K562 (cell line): ENCODE data around the gene CDC42EP1. TPM values are rescaled to one million over a fixed set of nuclear protein-coding genes. Genes with fewer than 3 reads are reported as not detected.

Experiments used
- CEBPG ChIP-seq, 3 experiments: fragments of 200-800 bp in 1 of 3; sonication (Bioruptor generic) in 1 of 3; sonication (generic) in 1 of 3; formaldehyde crosslinking in 1 of 3; IDR thresholded peaks in 2 of 3; conservative IDR thresholded peaks in 1 of 3; 2 replicates each; pipeline versions ENCODE4 v1.6.1 to v1.8.0; 2016 to 2022; ENCODE audit warnings: missing compliant biosample characterization in 2 of 3, missing genetic modification characterization in 2 of 3, mild to moderate bottlenecking in 1 of 3, missing genetic modification reagents in 1 of 3
- DPF2 ChIP-seq: fragments of 450-650 bp; IDR thresholded peaks from 2 replicates; pipeline ENCODE4 v1.6.1; 2016
- ETV1 ChIP-seq: fragments of 450-650 bp; conservative IDR thresholded peaks from 2 replicates; pipeline ENCODE4 v1.6.1; 2016; ENCODE audit warnings: missing genetic modification characterization, control low read depth, low read depth, missing compliant biosample characterization
- HNRNPL ChIP-seq: fragments of 200-400 bp; formaldehyde crosslinking; IDR thresholded peaks from 2 replicates; pipeline ENCODE4 v1.6.1; 2017; ENCODE audit warnings: low read depth, mild to moderate bottlenecking, low read length
- KDM1A ChIP-seq, 2 experiments: fragments of 450-650 bp; IDR thresholded peaks; 2 replicates each; pipeline ENCODE4 v1.6.1; 2016; ENCODE audit warnings: mild to moderate bottlenecking in 2 of 2
- MAFF ChIP-seq: IDR thresholded peaks from 2 replicates; pipeline ENCODE4 v1.6.1; 2012; ENCODE audit warnings: low read length, improper control_type of control experiment
- MAZ ChIP-seq, 2 experiments: fragments of 450-650 bp in 1 of 2; sonication (generic) in 1 of 2; formaldehyde crosslinking; IDR thresholded peaks in 1 of 2; conservative IDR thresholded peaks in 1 of 2; 2 replicates each; pipeline versions ENCODE4 v1.4.0 to v1.5.0; 2020; ENCODE audit warnings: mild to moderate bottlenecking in 1 of 2, missing genetic modification reagents in 1 of 2
- PCBP1 ChIP-seq: fragments of 200-400 bp; formaldehyde crosslinking; IDR thresholded peaks from 2 replicates; pipeline ENCODE4 v1.6.1; 2018; ENCODE audit warnings: mild to moderate bottlenecking, low read depth, low read length; ENCODE audit not compliant: poor library complexity, severe bottlenecking
- PHF8 ChIP-seq: fragments of 200-600 bp; sonication (generic); IDR thresholded peaks from 2 replicates; pipeline ENCODE4 v1.6.1; 2012; ENCODE audit warnings: mixed run types, mild to moderate bottlenecking, inconsistent platforms, low read length, moderate library complexity, borderline replicate concordance
- RBBP5 ChIP-seq: fragments of 200-600 bp; sonication (generic); IDR thresholded peaks from 2 replicates; pipeline ENCODE4 v1.6.1; 2012; ENCODE audit warnings: borderline replicate concordance, mild to moderate bottlenecking, low read length, control low read depth, inconsistent platforms; ENCODE audit not compliant: insufficient read depth, poor library complexity, severe bottlenecking
- TAF1 ChIP-seq: IDR thresholded peaks from 2 replicates; pipeline ENCODE4 v1.6.1; 2011; ENCODE audit warnings: mild to moderate bottlenecking, low read length, moderate library complexity; ENCODE audit not compliant: insufficient read depth, control insufficient read depth, severe bottlenecking; ENCODE audit errors: extremely low read depth
- ZNF347 ChIP-seq: fragments of 450-650 bp; formaldehyde crosslinking; IDR thresholded peaks from 2 replicates; pipeline ENCODE4 v1.4.0; 2020; ENCODE audit warnings: low read depth, mild to moderate bottlenecking, moderate library complexity
- polyA plus RNA-seq, 8 experiments: library from polyadenylated mRNA; depleted of rRNA in 4 of 8; stranded (reverse) in 5 of 8; unstranded in 3 of 8; fragments of >200 nt; fragmentation: Nextera tagmentation in 2 of 8; fragmentation: Illumina TruSeq in 1 of 8; extraction: Ambion mirVana in 2 of 8; extraction: Trizol in 1 of 8; gene quantifications; 2 replicates each; pipeline versions ENCODE4 v1.2.1 to v1.2.3, GENCODE V29; 2011 to 2014; ENCODE audit warnings: inconsistent platforms in 1 of 8, missing spikeins in 1 of 8
- total RNA-seq, 7 experiments: library from RNA; depleted of rRNA in 6 of 7; stranded (reverse); fragments of >200 nt in 6 of 7; fragmentation: Illumina TruSeq in 2 of 7; extraction: Trizol in 2 of 7; gene quantifications; 2 replicates each; pipeline versions ENCODE4 v1.2.1 to v1.2.3, GENCODE V29; 2011 to 2021; ENCODE audit warnings: low replicate concordance in 1 of 7
- TF ChIP-seq, protein P1 (sequence below), 2 experiments: fragments of 250-450 bp in 1 of 2; fragments of 450-650 bp in 1 of 2; sonication (Bioruptor Pico) in 1 of 2; IDR thresholded peaks; 2 replicates each; pipeline versions ENCODE4 v1.6.1 to v1.8.0; 2016 to 2021; ENCODE audit warnings: mild to moderate bottlenecking in 2 of 2, moderate library complexity in 2 of 2, missing compliant biosample characterization in 1 of 2, missing genetic modification characterization in 1 of 2
- TF ChIP-seq, protein P2 (sequence below): fragments of 450-650 bp; formaldehyde crosslinking; IDR thresholded peaks from 2 replicates; pipeline ENCODE4 v1.4.0; 2020; ENCODE audit warnings: mild to moderate bottlenecking, moderate library complexity
- TF ChIP-seq, protein P3 (sequence below): sonication (generic); formaldehyde crosslinking; IDR thresholded peaks from 2 replicates; pipeline ENCODE4 v1.8.0; 2022; ENCODE audit warnings: mild to moderate bottlenecking, missing genetic modification reagents
- TF ChIP-seq, protein P4 (sequence below): sonication (generic); formaldehyde crosslinking; IDR thresholded peaks from 2 replicates; pipeline ENCODE4 v1.8.0; 2022; ENCODE audit warnings: missing genetic modification reagents, mild to moderate bottlenecking, moderate library complexity, borderline replicate concordance

The CDC42EP1 gene
- total and polyA plus RNA-seq, 9 of the 15 experiments (the other 6 are each of a cell fraction or from before 2014, with no cell fraction given) = 0.67 to 70.2 (median 7.3) TPM

DNA sequence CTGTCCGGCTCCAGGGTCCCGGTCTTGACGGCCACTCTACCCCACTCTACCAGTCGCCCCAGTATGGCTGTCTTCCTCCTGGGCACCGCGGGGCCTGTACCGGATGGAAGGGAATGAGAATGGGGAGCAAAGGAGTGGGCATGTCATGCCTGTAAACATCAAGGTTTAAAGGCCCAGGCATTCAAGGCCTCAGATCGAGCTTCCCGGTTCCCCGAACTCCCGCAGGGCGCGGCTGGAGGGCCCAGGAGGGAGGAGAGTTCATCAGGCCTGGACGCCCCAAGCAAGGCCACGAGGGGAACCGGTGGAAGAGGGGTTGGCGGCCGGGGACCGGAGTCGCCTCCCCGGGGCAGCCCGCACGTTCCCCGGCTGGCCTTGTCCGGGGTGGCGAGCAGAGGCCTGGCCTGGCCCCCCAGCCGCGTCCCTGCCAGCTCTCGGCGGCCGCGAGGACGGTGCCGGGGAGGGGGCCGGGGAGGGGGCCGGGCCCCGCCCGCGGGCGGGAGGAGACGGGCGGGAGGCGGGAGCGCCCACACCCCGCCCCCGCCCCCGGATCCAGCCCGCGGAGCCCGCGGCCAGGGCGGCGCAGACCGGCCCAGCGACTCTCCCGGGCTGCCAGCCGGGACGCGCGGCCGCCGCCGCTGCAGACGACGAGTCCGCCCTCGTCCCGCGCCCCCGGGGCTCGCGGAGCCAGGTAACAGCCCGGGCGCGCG is at the start of gene CDC42EP1 (continued):
- TF ChIP-seq, protein P1, sequence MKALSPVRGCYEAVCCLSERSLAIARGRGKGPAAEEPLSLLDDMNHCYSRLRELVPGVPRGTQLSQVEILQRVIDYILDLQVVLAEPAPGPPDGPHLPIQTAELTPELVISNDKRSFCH (CRISPR knock-in tag; IDR thresholded peaks at IDR 0.05) = no peak
- TF ChIP-seq, protein P1 (tag; IDR thresholded peaks at IDR 0.05) = no peak
- peak; percentile 66 to 96; a peak in 3 of 4 replicates for TF ChIP-seq MAZ (CRISPR knock-in tag; conservative IDR thresholded peaks at IDR 0.05 in 1 of 2, IDR thresholded peaks at IDR 0.05 in 1 of 2)
- TF ChIP-seq CEBPG (CRISPR knock-in tag; IDR thresholded peaks at IDR 0.05) = 0 out of 2 replicates have a peak, but pooled peaks have one; percentile 34
- TF ChIP-seq CEBPG (tag; conservative IDR thresholded peaks at IDR 0.05 in 1 of 2, IDR thresholded peaks at IDR 0.05 in 1 of 2) = no peak
- no peak for TF ChIP-seq ZNF347 (CRISPR knock-in tag)
- TF ChIP-seq MAFF = no peak
- TF ChIP-seq DPF2 = no peak
- TF ChIP-seq KDM1A (IDR thresholded peaks at IDR 0.05) = no peak
- TF ChIP-seq HNRNPL = 0 out of 2 replicates have a peak, but pooled peaks have one; percentile 55
- no peak for TF ChIP-seq ETV1
- TF ChIP-seq, protein P2, sequence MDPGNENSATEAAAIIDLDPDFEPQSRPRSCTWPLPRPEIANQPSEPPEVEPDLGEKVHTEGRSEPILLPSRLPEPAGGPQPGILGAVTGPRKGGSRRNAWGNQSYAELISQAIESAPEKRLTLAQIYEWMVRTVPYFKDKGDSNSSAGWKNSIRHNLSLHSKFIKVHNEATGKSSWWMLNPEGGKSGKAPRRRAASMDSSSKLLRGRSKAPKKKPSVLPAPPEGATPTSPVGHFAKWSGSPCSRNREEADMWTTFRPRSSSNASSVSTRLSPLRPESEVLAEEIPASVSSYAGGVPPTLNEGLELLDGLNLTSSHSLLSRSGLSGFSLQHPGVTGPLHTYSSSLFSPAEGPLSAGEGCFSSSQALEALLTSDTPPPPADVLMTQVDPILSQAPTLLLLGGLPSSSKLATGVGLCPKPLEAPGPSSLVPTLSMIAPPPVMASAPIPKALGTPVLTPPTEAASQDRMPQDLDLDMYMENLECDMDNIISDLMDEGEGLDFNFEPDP (CRISPR knock-in tag) = no peak
- TF ChIP-seq RBBP5 = peak; percentile 24
- TF ChIP-seq TAF1 = peak; percentile 65
- TF ChIP-seq, protein P3, sequence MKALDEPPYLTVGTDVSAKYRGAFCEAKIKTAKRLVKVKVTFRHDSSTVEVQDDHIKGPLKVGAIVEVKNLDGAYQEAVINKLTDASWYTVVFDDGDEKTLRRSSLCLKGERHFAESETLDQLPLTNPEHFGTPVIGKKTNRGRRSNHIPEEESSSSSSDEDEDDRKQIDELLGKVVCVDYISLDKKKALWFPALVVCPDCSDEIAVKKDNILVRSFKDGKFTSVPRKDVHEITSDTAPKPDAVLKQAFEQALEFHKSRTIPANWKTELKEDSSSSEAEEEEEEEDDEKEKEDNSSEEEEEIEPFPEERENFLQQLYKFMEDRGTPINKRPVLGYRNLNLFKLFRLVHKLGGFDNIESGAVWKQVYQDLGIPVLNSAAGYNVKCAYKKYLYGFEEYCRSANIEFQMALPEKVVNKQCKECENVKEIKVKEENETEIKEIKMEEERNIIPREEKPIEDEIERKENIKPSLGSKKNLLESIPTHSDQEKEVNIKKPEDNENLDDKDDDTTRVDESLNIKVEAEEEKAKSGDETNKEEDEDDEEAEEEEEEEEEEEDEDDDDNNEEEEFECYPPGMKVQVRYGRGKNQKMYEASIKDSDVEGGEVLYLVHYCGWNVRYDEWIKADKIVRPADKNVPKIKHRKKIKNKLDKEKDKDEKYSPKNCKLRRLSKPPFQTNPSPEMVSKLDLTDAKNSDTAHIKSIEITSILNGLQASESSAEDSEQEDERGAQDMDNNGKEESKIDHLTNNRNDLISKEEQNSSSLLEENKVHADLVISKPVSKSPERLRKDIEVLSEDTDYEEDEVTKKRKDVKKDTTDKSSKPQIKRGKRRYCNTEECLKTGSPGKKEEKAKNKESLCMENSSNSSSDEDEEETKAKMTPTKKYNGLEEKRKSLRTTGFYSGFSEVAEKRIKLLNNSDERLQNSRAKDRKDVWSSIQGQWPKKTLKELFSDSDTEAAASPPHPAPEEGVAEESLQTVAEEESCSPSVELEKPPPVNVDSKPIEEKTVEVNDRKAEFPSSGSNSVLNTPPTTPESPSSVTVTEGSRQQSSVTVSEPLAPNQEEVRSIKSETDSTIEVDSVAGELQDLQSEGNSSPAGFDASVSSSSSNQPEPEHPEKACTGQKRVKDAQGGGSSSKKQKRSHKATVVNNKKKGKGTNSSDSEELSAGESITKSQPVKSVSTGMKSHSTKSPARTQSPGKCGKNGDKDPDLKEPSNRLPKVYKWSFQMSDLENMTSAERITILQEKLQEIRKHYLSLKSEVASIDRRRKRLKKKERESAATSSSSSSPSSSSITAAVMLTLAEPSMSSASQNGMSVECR (CRISPR knock-in tag) = 0 out of 2 replicates have a peak, but pooled peaks have one; percentile 20
- TF ChIP-seq, protein P4, sequence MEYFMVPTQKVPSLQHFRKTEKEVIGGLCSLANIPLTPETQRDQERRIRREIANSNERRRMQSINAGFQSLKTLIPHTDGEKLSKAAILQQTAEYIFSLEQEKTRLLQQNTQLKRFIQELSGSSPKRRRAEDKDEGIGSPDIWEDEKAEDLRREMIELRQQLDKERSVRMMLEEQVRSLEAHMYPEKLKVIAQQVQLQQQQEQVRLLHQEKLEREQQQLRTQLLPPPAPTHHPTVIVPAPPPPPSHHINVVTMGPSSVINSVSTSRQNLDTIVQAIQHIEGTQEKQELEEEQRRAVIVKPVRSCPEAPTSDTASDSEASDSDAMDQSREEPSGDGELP (CRISPR knock-in tag) = peak; percentile 40; the same call in 1 of the 2 replicates
- TF ChIP-seq PCBP1 = no peak
- peak; percentile 66; the same call in 1 of the 2 replicates for TF ChIP-seq PHF8
